ENCODE results near the gene IGFBP4. TPM values are rescaled to one million over a fixed set of nuclear protein-coding genes. Genes with fewer than 3 reads are reported as not detected.

IGFBP4 gene
- total RNA-seq, 4 donors from 2014 or later, result 209 to 428 (median 281) TPM

DNA sequence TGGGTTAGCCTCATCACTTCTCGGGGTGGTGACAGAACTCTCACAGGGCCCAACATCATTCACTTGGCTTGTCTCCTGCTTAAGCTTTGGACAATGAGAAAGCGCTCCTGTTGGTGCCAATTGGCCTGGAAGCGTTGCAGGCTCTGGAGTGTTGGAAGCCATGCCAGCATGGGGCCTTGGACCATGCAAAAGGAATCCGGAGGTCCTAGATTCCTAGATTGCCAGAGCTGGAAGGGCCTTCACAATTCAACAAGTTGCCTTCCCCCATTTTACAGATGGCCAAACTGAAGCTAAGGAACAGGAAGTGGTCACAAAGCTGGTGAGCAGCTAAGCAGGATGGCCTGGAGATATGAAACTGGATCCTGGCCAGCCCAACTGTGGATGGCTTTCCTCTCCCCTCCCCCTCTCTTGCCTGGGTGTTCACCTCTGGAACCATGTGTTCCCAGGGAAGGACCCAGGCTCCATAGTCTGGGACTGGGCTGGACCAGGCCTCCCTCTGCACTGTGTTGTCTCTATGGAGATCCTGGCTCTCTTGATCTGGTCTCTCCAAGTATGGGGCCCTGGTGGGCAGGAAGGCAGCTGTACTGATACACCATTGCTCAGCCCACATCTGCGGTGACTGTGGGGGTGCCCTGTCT, 6.0 kb upstream of the IGFBP4 start:
- TF ChIP-seq, protein P1, sequence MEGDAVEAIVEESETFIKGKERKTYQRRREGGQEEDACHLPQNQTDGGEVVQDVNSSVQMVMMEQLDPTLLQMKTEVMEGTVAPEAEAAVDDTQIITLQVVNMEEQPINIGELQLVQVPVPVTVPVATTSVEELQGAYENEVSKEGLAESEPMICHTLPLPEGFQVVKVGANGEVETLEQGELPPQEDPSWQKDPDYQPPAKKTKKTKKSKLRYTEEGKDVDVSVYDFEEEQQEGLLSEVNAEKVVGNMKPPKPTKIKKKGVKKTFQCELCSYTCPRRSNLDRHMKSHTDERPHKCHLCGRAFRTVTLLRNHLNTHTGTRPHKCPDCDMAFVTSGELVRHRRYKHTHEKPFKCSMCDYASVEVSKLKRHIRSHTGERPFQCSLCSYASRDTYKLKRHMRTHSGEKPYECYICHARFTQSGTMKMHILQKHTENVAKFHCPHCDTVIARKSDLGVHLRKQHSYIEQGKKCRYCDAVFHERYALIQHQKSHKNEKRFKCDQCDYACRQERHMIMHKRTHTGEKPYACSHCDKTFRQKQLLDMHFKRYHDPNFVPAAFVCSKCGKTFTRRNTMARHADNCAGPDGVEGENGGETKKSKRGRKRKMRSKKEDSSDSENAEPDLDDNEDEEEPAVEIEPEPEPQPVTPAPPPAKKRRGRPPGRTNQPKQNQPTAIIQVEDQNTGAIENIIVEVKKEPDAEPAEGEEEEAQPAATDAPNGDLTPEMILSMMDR (IDR thresholded peaks at IDR 0.05), result no peak
- H3K4me1 ChIP-seq, result peaks cover 0 to 61% (median 20%) of the 10 kb centered on the region in 3 donors
- no peak overlapping the region for H3K27ac ChIP-seq
- H3K36me3 ChIP-seq, result no peaks in the 10 kb centered on the region
- H3K4me3 ChIP-seq, result no peak overlapping the region
- ATAC-seq, result no peak
- 60% methylated on average over 3 of the region's 5 CpGs; no CpG with 5 or more reads in 1 of the 2 donors for WGBS, 2 donors (ENCODE audit: low coverage in 1 of 2)
- H3K9me3 ChIP-seq, result no peaks in the 10 kb centered on the region
- H3K27me3 ChIP-seq, result no peaks in the 10 kb centered on the region

DNA sequence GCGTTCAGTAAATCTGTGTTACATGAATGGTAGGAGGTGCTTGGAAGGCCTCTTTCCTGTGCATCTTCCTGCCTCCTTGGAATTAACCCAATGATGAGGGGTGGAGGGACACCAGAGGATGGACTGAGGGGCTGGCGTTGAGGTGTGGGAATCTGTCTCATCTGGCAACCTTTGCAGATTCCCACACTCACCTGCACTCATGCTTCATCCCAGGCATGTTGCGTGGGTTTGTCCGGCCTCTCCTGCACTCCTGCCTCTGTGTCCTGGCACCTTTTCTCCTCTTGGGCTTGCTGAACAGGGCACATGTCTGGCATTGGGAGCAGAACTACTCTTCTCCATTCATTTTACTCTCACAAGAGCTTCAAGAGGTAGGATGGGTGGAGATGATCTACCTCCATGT, 3.1 kb upstream of the IGFBP4 start:
- Histone ChIP-seq H3K4me1 (peaks cover 0 to 52% (median 12%) of the 10 kb centered on the region in 3 donors), H3K36me3 (no peaks in the 10 kb centered on the region), H3K27ac (no peak overlapping the region), H3K27me3 (no peaks in the 10 kb centered on the region), H3K4me3 (no peak overlapping the region), H3K9me3 (no peaks in the 10 kb centered on the region)
- WGBS, 2 donors (ENCODE audit: low coverage in 1 of 2), result 33 to 71% methylated on average over 1 to 3 of the region's 4 CpGs
- ATAC-seq, result no peak
- TF ChIP-seq EP300 (IDR thresholded peaks at IDR 0.05), result no peak
- no peak for TF ChIP-seq POLR2A (IDR thresholded peaks at IDR 0.05)
- TF ChIP-seq, protein P1 (IDR thresholded peaks at IDR 0.05), result no peak
- no peak for TF ChIP-seq POLR2AphosphoS5 (IDR thresholded peaks at IDR 0.05)

DNA sequence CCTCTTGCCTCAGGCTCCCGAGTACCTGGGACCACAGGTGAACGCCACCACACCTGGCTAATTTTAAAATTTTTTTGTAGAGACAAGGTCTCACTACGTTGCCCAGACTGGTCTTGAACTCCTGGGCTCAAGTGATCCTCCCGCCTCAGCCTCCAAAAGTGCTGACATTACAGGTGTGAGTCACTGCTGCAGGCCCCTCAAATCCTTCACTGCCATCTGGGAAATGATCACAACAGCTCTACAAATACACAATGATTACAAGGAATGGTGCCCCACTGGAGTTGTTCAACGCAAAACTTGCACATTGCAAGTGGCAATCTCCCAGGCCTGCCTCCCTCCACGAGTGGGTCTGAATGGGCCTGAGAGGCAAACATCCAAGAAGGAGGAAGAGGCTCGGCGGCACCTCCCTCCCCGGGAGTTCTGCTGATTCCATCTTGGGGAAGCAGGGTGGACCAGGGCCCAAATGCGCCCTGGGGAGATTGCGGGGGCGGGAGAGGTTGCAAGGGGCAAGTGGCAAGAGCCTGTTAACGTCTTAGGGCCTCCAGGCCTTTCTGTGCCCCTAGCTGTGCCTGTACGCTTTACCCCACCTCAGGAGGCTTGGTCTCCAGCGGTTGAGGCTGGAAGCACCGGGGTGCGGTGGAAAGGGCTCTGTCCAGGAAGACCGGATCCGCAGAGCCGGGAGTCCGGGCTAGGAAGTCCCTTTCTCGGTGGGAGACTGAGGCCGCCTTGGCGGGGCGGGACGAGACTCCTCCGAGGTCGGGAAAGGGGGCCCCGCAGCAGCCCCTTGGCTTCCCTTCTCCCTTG, 656 bp upstream of the IGFBP4 start:
- TF ChIP-seq EP300 (IDR thresholded peaks at IDR 0.05), result no peak
- peak; percentile 9 for TF ChIP-seq POLR2AphosphoS5 (IDR thresholded peaks at IDR 0.05)
- TF ChIP-seq, protein P1 (IDR thresholded peaks at IDR 0.05), result peak in 2 of 4 experiments; percentile 21 to 49
- TF ChIP-seq POLR2A (IDR thresholded peaks at IDR 0.05), result no peak
- Histone ChIP-seq H3K27ac (peak overlapping the region; percentile 90 to 99 (median 97)), H3K4me1 (peaks cover 4 to 63% (median 23%) of the 10 kb centered on the region in 3 donors), H3K36me3 (no peaks in the 10 kb centered on the region), H3K4me3 (peak overlapping the region; percentile 54 to 78), H3K9me3 (no peaks in the 10 kb centered on the region), H3K27me3 (no peaks in the 10 kb centered on the region)
- 7 to 8% methylated on average over 9 to 15 of the region's 29 CpGs for whole genome bisulfite sequencing, 2 donors (ENCODE audit: low coverage in 1 of 2)
- peak; percentile 23 for ATAC-seq

DNA sequence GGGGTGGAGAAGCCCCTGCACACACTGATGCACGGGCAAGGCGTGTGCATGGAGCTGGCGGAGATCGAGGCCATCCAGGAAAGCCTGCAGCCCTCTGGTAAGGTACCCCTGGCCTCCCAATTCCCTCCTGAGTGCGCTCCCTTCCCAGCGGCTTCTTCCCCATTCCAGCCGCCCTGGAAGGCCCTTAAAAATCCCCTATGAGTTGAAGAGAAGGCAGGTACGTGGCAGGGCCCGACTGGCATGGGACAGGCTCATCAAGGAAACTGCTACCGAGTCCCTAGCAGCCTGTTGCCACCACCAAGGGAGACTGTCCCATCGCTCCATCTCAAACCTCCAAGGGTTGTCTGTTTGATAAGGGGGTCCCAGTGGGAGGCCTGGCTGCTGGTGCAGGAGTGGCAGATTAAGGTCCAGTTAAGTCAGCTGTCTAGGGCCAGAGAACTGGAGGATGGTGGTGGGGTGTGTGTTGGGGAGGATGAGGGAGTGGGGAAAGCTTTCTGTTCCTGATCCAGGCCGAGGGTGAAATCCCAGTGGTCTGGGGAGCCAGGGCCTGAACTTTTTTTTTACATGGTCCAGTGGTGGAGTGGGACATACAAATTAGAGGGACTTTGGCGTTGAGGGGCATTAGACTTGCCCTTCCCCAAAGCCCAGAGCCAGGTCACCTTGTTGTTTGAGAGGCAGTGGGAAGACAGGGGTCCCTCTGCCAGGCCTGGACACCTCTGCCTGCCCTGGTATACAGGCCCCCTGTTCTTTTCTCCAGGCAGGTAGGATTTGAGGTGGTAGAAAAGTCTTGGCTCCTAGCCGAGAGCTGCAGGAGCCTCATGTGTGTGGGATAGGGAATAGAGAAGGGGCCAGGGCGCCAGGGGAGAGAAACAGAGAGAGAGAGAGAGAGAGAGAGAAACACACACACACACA, 994 bp downstream of the IGFBP4 start:
- Histone ChIP-seq H3K36me3 (no peaks in the 10 kb centered on the region), H3K4me3 (peak overlapping the region; percentile 54 to 78), H3K27ac (peak overlapping the region; percentile 90 to 99 (median 97)), H3K9me3 (no peaks in the 10 kb centered on the region), H3K4me1 (peaks cover 14 to 76% (median 39%) of the 10 kb centered on the region in 3 donors), H3K27me3 (no peaks in the 10 kb centered on the region)
- 0 to 6% methylated on average over 3 of the region's 15 CpGs for WGBS, 2 donors (ENCODE audit: low coverage in 1 of 2)
- no peak for TF ChIP-seq EP300 (IDR thresholded peaks at IDR 0.05)
- TF ChIP-seq POLR2AphosphoS5 (IDR thresholded peaks at IDR 0.05), result no peak
- TF ChIP-seq, protein P1 (IDR thresholded peaks at IDR 0.05), result no peak
- TF ChIP-seq POLR2A (IDR thresholded peaks at IDR 0.05), result no peak
- no peak for ATAC-seq
